NCI-H774 (cell line): Measurements from ENCODE around the gene ADGRF5.

ENCODE experiments used
- DNase-seq: peaks from one replicate; lab custom pipeline; 2025; lab: John Stamatoyannopoulos, UW

ADGRF5 gene

DNA sequence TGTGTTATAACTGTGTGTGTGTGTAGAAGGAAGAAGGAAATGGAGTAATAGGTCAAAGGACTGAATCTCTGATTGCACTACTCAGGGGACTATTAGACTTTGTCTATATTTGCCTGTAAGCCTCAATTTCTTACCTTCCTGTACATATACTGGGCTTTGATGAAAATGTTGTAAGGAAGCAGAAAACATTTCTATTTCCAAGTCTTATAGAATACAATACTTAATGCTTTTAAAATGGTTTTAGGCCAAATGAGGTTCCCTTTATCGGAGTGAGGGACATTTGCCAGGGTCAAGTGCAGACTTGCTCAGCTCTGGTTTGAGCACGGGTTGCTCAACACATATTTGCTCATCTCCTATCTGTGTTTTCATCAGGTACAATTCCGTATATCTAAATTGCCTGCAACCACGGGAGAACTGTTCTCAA is 100.3 kb downstream of the ADGRF5 start:
- DNase-seq, result no peak

- no peak for DNase-seq
Observed at GRCh38 chr6:46819561-46819960, 102.2 kb downstream of the ADGRF5 start.

- DNase-seq, result no peak
Observed at GRCh38 chr6:46816626-46817025, 105.1 kb downstream of the ADGRF5 start.

DNA sequence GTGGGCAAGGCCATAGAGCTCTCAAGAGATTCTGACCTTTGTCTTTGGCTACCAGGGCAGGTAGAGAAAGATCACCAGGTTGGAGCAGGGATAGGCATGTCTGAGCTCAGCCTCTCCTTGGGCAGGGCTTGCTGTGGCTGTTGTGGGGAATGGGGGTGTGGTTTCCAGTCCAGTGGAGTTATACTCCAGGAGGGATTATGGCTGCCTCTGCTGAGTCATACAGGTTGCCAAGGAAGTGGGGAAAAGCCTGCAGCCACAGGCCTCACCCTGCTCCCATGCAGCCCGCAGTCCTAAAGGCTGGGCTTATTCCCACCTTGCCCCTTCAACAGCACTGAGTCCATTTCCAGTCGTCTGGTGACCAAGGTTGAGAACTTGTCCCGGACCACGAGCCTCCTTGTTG is 106.6 kb downstream of the ADGRF5 start:
- DNase-seq, result no peak

DNA sequence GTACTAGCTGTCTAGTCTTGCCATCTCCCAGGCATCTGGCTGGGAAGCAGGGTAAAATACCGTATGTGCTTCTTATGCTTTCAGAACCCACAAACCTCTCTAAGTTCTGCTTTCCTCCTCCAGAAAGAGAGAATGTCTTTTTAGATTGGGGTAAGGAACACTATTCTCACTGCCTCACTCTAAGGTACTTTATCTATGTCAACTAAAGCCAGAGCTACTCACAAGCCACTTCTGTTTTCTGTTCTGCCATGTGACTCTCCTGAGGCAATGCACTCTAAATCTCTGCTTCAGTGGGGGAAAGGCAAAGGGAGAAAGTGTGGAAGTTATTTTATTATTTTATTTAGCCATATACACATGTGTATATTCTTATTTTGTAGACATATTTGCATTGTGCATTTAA is 112.9 kb downstream of the ADGRF5 start:
- no peak for DNase-seq
